Esophagus muscularis mucosa (tissue), 4 donors: ENCODE measurements around the gene SHF. TPM values are rescaled to one million over a fixed set of nuclear protein-coding genes. Genes with fewer than 3 reads are reported as not detected.

Source experiments
- DNase-seq: peaks from one replicate; pipeline ENCODE4 v3.0.0-alpha.2; 2017; ENCODE audit errors: extremely low spot score
- H3K27ac ChIP-seq, 4 donors: fragments of 200-600 bp; sonication (generic); replicated peaks in 1 of 4; 1 replicate in 3 of 4; 2 replicates in 1 of 4; pipeline ENCODE4 v1.5.1; 2016 to 2019; ENCODE audit warnings: mild to moderate bottlenecking in 1 of 4
- H3K27me3 ChIP-seq, 4 donors: fragments of 200-600 bp; sonication (generic); one replicate each; pipeline versions ENCODE4 v1.5.1 to v1.6.0; 2016 to 2019
- H3K36me3 ChIP-seq, 4 donors: fragments of 200-600 bp; sonication (generic); one replicate each; pipeline ENCODE4 v1.5.1; 2016 to 2019
- H3K4me1 ChIP-seq, 4 donors: fragments of 200-600 bp; sonication (generic); one replicate each; pipeline ENCODE4 v1.5.1; 2016 to 2019
- H3K4me3 ChIP-seq, 4 donors: fragments of 200-600 bp; sonication (generic); 1 replicate in 2 of 4; 2 replicates in 2 of 4; pipeline ENCODE4 v1.5.1; 2016 to 2019; ENCODE audit warnings: mild to moderate bottlenecking in 4 of 4, moderate library complexity in 1 of 4
- H3K9me3 ChIP-seq, 4 donors: fragments of 200-600 bp; sonication (generic); 1 replicate in 3 of 4; 2 replicates in 1 of 4; pipeline ENCODE4 v1.5.1; 2016 to 2019
- EP300 ChIP-seq: sonication (generic); formaldehyde crosslinking; IDR thresholded peaks from one replicate; pipeline ENCODE4 v1.6.1; 2017; ENCODE audit warnings: antibody characterized with exemption
- POLR2A ChIP-seq: fragments of 450-650 bp; IDR thresholded peaks from one replicate; pipeline ENCODE4 v1.6.1; 2017; ENCODE audit warnings: antibody characterized with exemption, moderate library complexity, mild to moderate bottlenecking, low read depth
- POLR2AphosphoS5 ChIP-seq, 2 donors: sonication (generic); formaldehyde crosslinking; IDR thresholded peaks; one replicate each; pipeline ENCODE4 v1.6.1; 2017; ENCODE audit warnings: antibody characterized with exemption in 2 of 2
- WGBS: methylation state at CpG from one replicate; pipeline ENCODE4 v1.1.5; 2018; 5-methylcytosine and 5-hydroxymethylcytosine counted together
- intact Hi-C: fragments of 100-400 bp; cut with DNase I; formaldehyde crosslinking; loops from one replicate; pipeline ENCODE4 v1.15.1; 2023
- total RNA-seq, 4 donors: library from RNA; depleted of rRNA; stranded (reverse); fragments of >200 nt; gene quantifications; one replicate each; pipeline versions ENCODE4 v1.1.0 to v1.2.1, GENCODE V29; 2016
- TF ChIP-seq, protein P1 (sequence below), 3 experiments: fragments of 200-600 bp in 2 of 3; fragments of 450-650 bp in 1 of 3; sonication (generic) in 2 of 3; IDR thresholded peaks; one replicate each; pipeline ENCODE4 v1.5.1; 2017 to 2019; ENCODE audit warnings: antibody characterized with exemption in 3 of 3, mild to moderate bottlenecking in 2 of 3, moderate library complexity in 1 of 3

SHF gene
- total RNA-seq, 4 donors from 2014 or later, result 4.6 to 15.4 (median 10.2) TPM

DNA sequence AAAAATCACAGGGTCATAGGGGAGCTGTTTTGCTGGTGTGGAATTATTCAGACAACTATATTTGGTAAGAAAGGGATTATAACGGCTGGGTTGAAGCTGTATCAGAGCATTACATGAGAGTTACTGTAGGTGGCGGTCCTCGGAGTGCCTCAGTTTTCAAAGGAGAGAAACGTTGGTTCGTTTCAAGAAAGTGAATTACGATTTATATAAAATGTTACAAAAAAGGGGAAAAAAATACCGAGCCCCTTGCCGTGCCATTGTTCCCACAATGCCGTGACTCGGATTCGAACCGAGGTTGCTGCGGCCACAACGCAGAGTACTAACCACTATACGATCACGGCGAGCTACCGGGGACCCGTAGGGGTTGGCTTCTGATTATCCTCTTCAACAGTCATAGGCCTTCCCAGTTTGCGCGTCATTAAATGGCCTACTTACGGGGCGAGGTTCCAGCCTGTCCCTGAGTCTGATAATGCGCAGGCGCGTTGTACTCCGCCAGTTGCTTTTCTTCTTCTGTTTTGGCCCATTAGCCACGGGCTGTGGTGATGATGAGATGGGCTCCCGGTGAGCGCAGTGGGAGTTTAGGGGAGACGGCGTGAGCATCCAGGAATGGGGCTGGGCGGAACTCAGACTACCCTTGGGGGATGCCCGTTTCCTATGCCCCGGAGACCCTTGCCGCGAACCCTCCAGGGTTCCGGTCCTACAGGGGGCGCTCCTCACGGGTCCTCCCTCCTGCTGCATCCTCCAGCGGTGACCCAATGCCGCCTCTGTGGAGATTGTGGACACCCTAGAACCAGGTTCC lies 10.8 kb upstream of the SHF start:
- H3K4me1 ChIP-seq, result peaks cover 7 to 16% (median 12%) of the 10 kb centered on the region in 4 donors
- no peaks in the 10 kb centered on the region for H3K9me3 ChIP-seq
- intact Hi-C loops, result loop anchor here (2.0 to 5.0 kb wide), 2 partner anchors 32 to 179 kb away; partner anchors contain the start of gene GATM
- peak; percentile 100 for DNase-seq
- no peaks in the 10 kb centered on the region for H3K36me3 ChIP-seq
- under 1% methylated on average over 32 of the region's 42 CpGs for WGBS
- TF ChIP-seq, protein P1, sequence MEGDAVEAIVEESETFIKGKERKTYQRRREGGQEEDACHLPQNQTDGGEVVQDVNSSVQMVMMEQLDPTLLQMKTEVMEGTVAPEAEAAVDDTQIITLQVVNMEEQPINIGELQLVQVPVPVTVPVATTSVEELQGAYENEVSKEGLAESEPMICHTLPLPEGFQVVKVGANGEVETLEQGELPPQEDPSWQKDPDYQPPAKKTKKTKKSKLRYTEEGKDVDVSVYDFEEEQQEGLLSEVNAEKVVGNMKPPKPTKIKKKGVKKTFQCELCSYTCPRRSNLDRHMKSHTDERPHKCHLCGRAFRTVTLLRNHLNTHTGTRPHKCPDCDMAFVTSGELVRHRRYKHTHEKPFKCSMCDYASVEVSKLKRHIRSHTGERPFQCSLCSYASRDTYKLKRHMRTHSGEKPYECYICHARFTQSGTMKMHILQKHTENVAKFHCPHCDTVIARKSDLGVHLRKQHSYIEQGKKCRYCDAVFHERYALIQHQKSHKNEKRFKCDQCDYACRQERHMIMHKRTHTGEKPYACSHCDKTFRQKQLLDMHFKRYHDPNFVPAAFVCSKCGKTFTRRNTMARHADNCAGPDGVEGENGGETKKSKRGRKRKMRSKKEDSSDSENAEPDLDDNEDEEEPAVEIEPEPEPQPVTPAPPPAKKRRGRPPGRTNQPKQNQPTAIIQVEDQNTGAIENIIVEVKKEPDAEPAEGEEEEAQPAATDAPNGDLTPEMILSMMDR (IDR thresholded peaks at IDR 0.05), result peak; percentile 59 to 76 (median 62)
- peak; percentile 97 to 100 for TF ChIP-seq POLR2AphosphoS5 (IDR thresholded peaks at IDR 0.05)
- peak; percentile 93 for TF ChIP-seq POLR2A
- TF ChIP-seq EP300, result no peak
- peak overlapping the region; percentile 69 to 80 (median 72) for H3K4me3 ChIP-seq
- H3K27me3 ChIP-seq, result no peaks in the 10 kb centered on the region
- H3K27ac ChIP-seq, result peak overlapping the region; percentile 89 to 99 (median 94)

- no peak for DNase-seq
- TF ChIP-seq POLR2AphosphoS5 (IDR thresholded peaks at IDR 0.05) (no peak), POLR2A (no peak), EP300 (no peak)
- TF ChIP-seq, protein P1 (IDR thresholded peaks at IDR 0.05), result no peak
- no peaks in the 10 kb centered on the region for H3K36me3 ChIP-seq
- peaks cover 7 to 16% (median 12%) of the 10 kb centered on the region in 4 donors for H3K4me1 ChIP-seq
- H3K4me3 ChIP-seq, result peak overlapping the region in 2 of 4 donors; percentile 74 to 80
- no peak overlapping the region for H3K27ac ChIP-seq
- no peaks in the 10 kb centered on the region for H3K9me3 ChIP-seq
- no peaks in the 10 kb centered on the region for H3K27me3 ChIP-seq
- 87% methylated on average over 3 of the region's 3 CpGs for WGBS
- intact Hi-C loops, result loop anchor here (5.0 kb wide), 1 partner anchor 180 kb away; the partner anchor contains the start of gene GATM
Measured at GRCh38 chr15:45197512-45197911, 9.7 kb upstream of the SHF start.

- Histone ChIP-seq H3K4me3 (peak overlapping the region; percentile 65 to 89 (median 79)), H3K36me3 (no peaks in the 10 kb centered on the region), H3K4me1 (peaks cover 18 to 44% (median 30%) of the 10 kb centered on the region in 4 donors), H3K27me3 (no peaks in the 10 kb centered on the region), H3K9me3 (no peaks in the 10 kb centered on the region), H3K27ac (peak overlapping the region; percentile 83 to 93 (median 90))
- intact Hi-C loops, result no loop called here
- no peak for DNase-seq
- TF ChIP-seq, protein P1 (IDR thresholded peaks at IDR 0.05), result no peak
- no CpG with 5 or more reads among the region's 43 CpGs for WGBS
Measured at GRCh38 chr15:45187578-45187893, 230 bp downstream of the SHF start.

- no peak for TF ChIP-seq EP300
- no peak for TF ChIP-seq POLR2A
- no peak for TF ChIP-seq POLR2AphosphoS5 (IDR thresholded peaks at IDR 0.05)
- TF ChIP-seq, protein P1 (IDR thresholded peaks at IDR 0.05), result no peak
- peak overlapping the region; percentile 83 to 93 (median 90) for H3K27ac ChIP-seq
- WGBS, result 40% methylated on average over 12 of the region's 42 CpGs
- H3K4me3 ChIP-seq, result peak overlapping the region; percentile 65 to 89 (median 79)
- intact Hi-C loops, result no loop called here
- no peaks in the 10 kb centered on the region for H3K27me3 ChIP-seq
- no peaks in the 10 kb centered on the region for H3K36me3 ChIP-seq
- peaks cover 18 to 44% (median 30%) of the 10 kb centered on the region in 4 donors for H3K4me1 ChIP-seq
- DNase-seq, result no peak
- H3K9me3 ChIP-seq, result no peaks in the 10 kb centered on the region
Measured at GRCh38 chr15:45186771-45187577, 792 bp downstream of the SHF start.
